Measurements from ENCODE around the gene GSTO2. TPM values are rescaled to one million over a fixed set of nuclear protein-coding genes. Genes with fewer than 3 reads are reported as not detected.

The GSTO2 gene
- total and polyA plus RNA-seq, 10 of the 15 experiments (the other 5 are each of a cell fraction or from before 2014, with no cell fraction given): 0.16 to 0.86 (median 0.46) TPM

GRCh38 chr10:104231784-104232612, 37.0 kb upstream of the GSTO2 start, which contains the start of gene CFAP43 (continued):
- TF ChIP-seq PRDM15 (CRISPR knock-in tag; IDR thresholded peaks at IDR 0.05) (no peak), MXI1 (IDR thresholded peaks at IDR 0.05; ENCODE audit: low read depth, low read length) (peak; percentile 97), CEBPZ (IDR thresholded peaks at IDR 0.05; ENCODE audit: low read depth, low read length) (no peak), POU2F2 (IDR thresholded peaks at IDR 0.05; ENCODE audit: borderline replicate concordance, low read depth, low read length) (no peak), E2F4 (IDR thresholded peaks at IDR 0.05; ENCODE audit: low read depth, low read length) (peak; percentile 73), SIN3A (IDR thresholded peaks at IDR 0.05; ENCODE audit: low read depth, low read length) (peak; percentile 92), HSF1 (IDR thresholded peaks at IDR 0.05; ENCODE audit: low read depth, low read length) (no peak), IRF4 (IDR thresholded peaks at IDR 0.05; ENCODE audit: low read depth, low read length) (no peak), BMI1 (IDR thresholded peaks at IDR 0.05; ENCODE audit: borderline replicate concordance) (peak; percentile 95), RFX5 (IDR thresholded peaks at IDR 0.05; ENCODE audit: low read depth, low read length) (no peak), ATF3 (IDR thresholded peaks at IDR 0.05; ENCODE audit: borderline replicate concordance, extremely low read depth, low read depth, low read length) (no peak), MTA2 (IDR thresholded peaks at IDR 0.05; ENCODE audit: low read depth) (no peak), PBX3 (IDR thresholded peaks at IDR 0.05; ENCODE audit: insufficient replicate concordance, low read depth, low read length) (no peak), YBX1 (IDR thresholded peaks at IDR 0.05) (no peak), ZSCAN29 (IDR thresholded peaks at IDR 0.05) (no peak), NFXL1 (IDR thresholded peaks at IDR 0.05; ENCODE audit: borderline replicate concordance) (no peak), EED (IDR thresholded peaks at IDR 0.05; ENCODE audit: low read depth) (no peak)

Measured in GM12878 (cell line).